Caco-2 (cell line): ENCODE data around the gene CLDND2. TPM values are rescaled to one million over a fixed set of nuclear protein-coding genes. Genes with fewer than 3 reads are reported as not detected.

ENCODE experiments used
- BruUV-seq: library from RNA; stranded (reverse); fragments of 400-500 nt; replicated peaks from 2 replicates; lab custom pipeline; 2021; lab: Mats Ljungman, UMichigan
- CTCF ChIA-PET: fragments of 300-600 bp; sonication (Branson Sonifier 250); formaldehyde crosslinking; loops from one replicate; lab custom pipeline; 2022; ENCODE audit warnings: antibody characterized with exemption; lab: Charles Lee
- POLR2A ChIA-PET: fragments of 300-600 bp; sonication (Branson Sonifier 250); formaldehyde crosslinking; loops from one replicate; lab custom pipeline; 2022; ENCODE audit warnings: antibody characterized with exemption; lab: Charles Lee
- DNase-seq, 2 experiments: peaks; one replicate each; pipeline versions ENCODE4 v3.0.0 to v3.0.0-alpha.2; 2020 to 2022
- H3K27me3 ChIP-seq: replicated peaks from 2 replicates; pipeline ENCODE4 v1.6.0; 2011; ENCODE audit warnings: low read length; ENCODE audit not compliant: control insufficient read depth, insufficient read depth
- H3K36me3 ChIP-seq: 2 replicates; pipeline ENCODE4 v1.5.1; 2011; ENCODE audit warnings: low read length; ENCODE audit not compliant: control insufficient read depth, insufficient read depth
- H3K4me1 ChIP-seq: fragments of 250-450 bp; sonication (Bioruptor Pico); 2 replicates; pipeline ENCODE4 v1.5.1; 2020; ENCODE audit warnings: mild to moderate bottlenecking
- H3K4me3 ChIP-seq: 2 replicates; pipeline ENCODE4 v1.5.1; 2011; ENCODE audit warnings: low read depth, mild to moderate bottlenecking, control low read depth, low read length
- H3K9me3 ChIP-seq: fragments of 250-450 bp; sonication (Bioruptor Pico); 2 replicates; pipeline ENCODE4 v1.5.1; 2020; ENCODE audit warnings: mild to moderate bottlenecking, moderate library complexity
- H3K27ac Mint-ChIP-seq: one replicate; pipeline ENCODE4 v1.8.0; 2022; ENCODE audit warnings: mixed read lengths; ENCODE audit not compliant: unreplicated experiment
- H3K27me3 Mint-ChIP-seq: one replicate; pipeline ENCODE4 v1.8.0; 2022; ENCODE audit warnings: mixed read lengths; ENCODE audit not compliant: insufficient read depth, unreplicated experiment
- H3K36me3 Mint-ChIP-seq: one replicate; pipeline ENCODE4 v1.8.0; 2022; ENCODE audit warnings: mild to moderate bottlenecking, mixed read lengths; ENCODE audit not compliant: insufficient read depth, unreplicated experiment
- H3K4me1 Mint-ChIP-seq: one replicate; pipeline ENCODE4 v1.8.0; 2022; ENCODE audit warnings: low read depth, mixed read lengths; ENCODE audit not compliant: unreplicated experiment
- H3K4me3 Mint-ChIP-seq: one replicate; pipeline ENCODE4 v1.8.0; 2022; ENCODE audit warnings: mild to moderate bottlenecking, moderate library complexity, mixed read lengths; ENCODE audit not compliant: unreplicated experiment
- H3K9me3 Mint-ChIP-seq: one replicate; pipeline ENCODE4 v1.8.0; 2022; ENCODE audit warnings: mixed read lengths; ENCODE audit not compliant: unreplicated experiment
- CTCF ChIP-seq, 2 experiments: fragments of 200-600 bp in 1 of 2; IDR thresholded peaks; 1 replicate in 1 of 2; 2 replicates in 1 of 2; pipeline versions ENCODE4 v1.5.1 to v1.8.0; 2011 to 2022; ENCODE audit warnings: antibody characterized with exemption in 1 of 2, control low read depth in 1 of 2, inconsistent platforms in 1 of 2, low read depth in 1 of 2, low read length in 1 of 2, mild to moderate bottlenecking in 1 of 2, moderate library complexity in 1 of 2; ENCODE audit not compliant: insufficient read depth in 1 of 2, severe bottlenecking in 1 of 2, unreplicated experiment in 1 of 2
- intact Hi-C: fragments of 100-400 bp; cut with micrococcal nuclease; formaldehyde crosslinking; loops from one replicate; pipeline ENCODE4 v1.10.0; 2022; ENCODE audit not compliant: unreplicated experiment
- total RNA-seq: library from RNA; stranded (reverse); gene quantifications from 2 replicates; pipeline ENCODE4 v1.2.3, GENCODE V29; 2022

The CLDND2 gene
- total RNA-seq, 1 experiment from 2014 or later: 1.6 TPM

- peak overlapping the region; percentile 100 for H3K27ac Mint-ChIP-seq
- Histone ChIP-seq H3K27me3 (no peaks in the 10 kb centered on the region), H3K9me3 (no peaks in the 10 kb centered on the region), H3K4me1 (peaks cover 50% of the 10 kb centered on the region), H3K4me3 (peak overlapping the region; percentile 77), H3K36me3 (0 out of 2 replicates have a peak, but pooled peaks cover 1% of the 10 kb centered on the region)
- ChIA-PET POLR2A (interaction anchor here (0.5 to 1.7 kb wide), 7 partner anchors 8 to 229 kb away, joined by 3 to 52 read pairs (median 11); partner anchors contain the start of gene VSIG10L), CTCF (interaction anchor here (0.5 to 1.6 kb wide), 4 partner anchors 11 to 291 kb away, joined by 4 to 24 read pairs (median 8); no protein-coding TSS in a partner anchor)
- no TSS peak for BruUV-seq
- no peak for TF ChIP-seq CTCF (IDR thresholded peaks at IDR 0.05; ENCODE audit: insufficient read depth in 1 of 2, low read depth in 1 of 2, low read length in 1 of 2, severe bottlenecking in 1 of 2, unreplicated experiment in 1 of 2)
- DNase-seq: peak; percentile 70 to 83
- H3K4me3 Mint-ChIP-seq: peak overlapping the region; percentile 94
- H3K36me3 Mint-ChIP-seq: peaks cover 38% of the 10 kb centered on the region
- peaks cover 39% of the 10 kb centered on the region for H3K4me1 Mint-ChIP-seq
- intact Hi-C loops: no loop called here
- H3K9me3 Mint-ChIP-seq: no peaks in the 10 kb centered on the region
- H3K27me3 Mint-ChIP-seq: no peaks in the 10 kb centered on the region
Observed at GRCh38 chr19:51365211-51365964, 3.4 kb downstream of the CLDND2 start.

- DNase-seq: no peak
- intact Hi-C loops: no loop called here
- H3K36me3 ChIP-seq: 0 out of 2 replicates have a peak, but pooled peaks cover 1% of the 10 kb centered on the region
- no TSS peak for BruUV-seq
- no peak overlapping the region for H3K4me3 ChIP-seq
- Mint-ChIP-seq H3K4me1 (peaks cover 39% of the 10 kb centered on the region), H3K9me3 (no peaks in the 10 kb centered on the region), H3K36me3 (peaks cover 39% of the 10 kb centered on the region), H3K27me3 (no peaks in the 10 kb centered on the region), H3K4me3 (peak overlapping the region; percentile 94), H3K27ac (peak overlapping the region; percentile 100)
- H3K4me1 ChIP-seq: peaks cover 55% of the 10 kb centered on the region
- ChIA-PET POLR2A (no interaction called here), CTCF (interaction anchor here (1.9 kb wide), 1 partner anchor 10 kb away, joined by 8 read pairs; no protein-coding TSS in a partner anchor)
- no peaks in the 10 kb centered on the region for H3K27me3 ChIP-seq
- H3K9me3 ChIP-seq: no peaks in the 10 kb centered on the region
- TF ChIP-seq CTCF (IDR thresholded peaks at IDR 0.05; ENCODE audit: insufficient read depth in 1 of 2, low read depth in 1 of 2, low read length in 1 of 2, severe bottlenecking in 1 of 2, unreplicated experiment in 1 of 2): no peak
Observed at GRCh38 chr19:51364200-51365106, 4.3 kb downstream of the CLDND2 start.

- POLR2A ChIA-PET: no interaction called here
- peaks cover 51% of the 10 kb centered on the region for H3K4me1 Mint-ChIP-seq
Observed at GRCh38 chr19:51361239-51361638, 7.6 kb downstream of the CLDND2 start.

More at GRCh38 chr19:51361239-51361638, 7.6 kb downstream of the CLDND2 start:
- no TSS peak for BruUV-seq
- no peaks in the 10 kb centered on the region for H3K27me3 Mint-ChIP-seq
- H3K4me1 ChIP-seq: peaks cover 56% of the 10 kb centered on the region
- H3K4me3 ChIP-seq: no peak overlapping the region
- peaks cover 39% of the 10 kb centered on the region for H3K36me3 Mint-ChIP-seq
- CTCF ChIA-PET: no interaction called here
- no peaks in the 10 kb centered on the region for H3K9me3 Mint-ChIP-seq
- DNase-seq: no peak
- peak overlapping the region; percentile 36 for H3K27ac Mint-ChIP-seq
- H3K27me3 ChIP-seq: no peaks in the 10 kb centered on the region
- H3K9me3 ChIP-seq: no peaks in the 10 kb centered on the region
- TF ChIP-seq CTCF (IDR thresholded peaks at IDR 0.05; ENCODE audit: insufficient read depth in 1 of 2, low read depth in 1 of 2, low read length in 1 of 2, severe bottlenecking in 1 of 2, unreplicated experiment in 1 of 2): no peak
- no peak overlapping the region for H3K4me3 Mint-ChIP-seq
- peaks cover 1% of the 10 kb centered on the region; the same call in 1 of the 2 replicates for H3K36me3 ChIP-seq
- intact Hi-C loops: no loop called here
